GM04504 (cell line): ENCODE measurements around the gene TNS1.

Experiments
- DNase-seq: peaks from one replicate; pipeline ENCODE4 v3.0.0-alpha.2; 2012; ENCODE audit warnings: low read depth

Gene TNS1

GRCh38 chr2:217956586-217957457, 46.0 kb downstream of the TNS1 start:
- DNase-seq = no peak

DNA sequence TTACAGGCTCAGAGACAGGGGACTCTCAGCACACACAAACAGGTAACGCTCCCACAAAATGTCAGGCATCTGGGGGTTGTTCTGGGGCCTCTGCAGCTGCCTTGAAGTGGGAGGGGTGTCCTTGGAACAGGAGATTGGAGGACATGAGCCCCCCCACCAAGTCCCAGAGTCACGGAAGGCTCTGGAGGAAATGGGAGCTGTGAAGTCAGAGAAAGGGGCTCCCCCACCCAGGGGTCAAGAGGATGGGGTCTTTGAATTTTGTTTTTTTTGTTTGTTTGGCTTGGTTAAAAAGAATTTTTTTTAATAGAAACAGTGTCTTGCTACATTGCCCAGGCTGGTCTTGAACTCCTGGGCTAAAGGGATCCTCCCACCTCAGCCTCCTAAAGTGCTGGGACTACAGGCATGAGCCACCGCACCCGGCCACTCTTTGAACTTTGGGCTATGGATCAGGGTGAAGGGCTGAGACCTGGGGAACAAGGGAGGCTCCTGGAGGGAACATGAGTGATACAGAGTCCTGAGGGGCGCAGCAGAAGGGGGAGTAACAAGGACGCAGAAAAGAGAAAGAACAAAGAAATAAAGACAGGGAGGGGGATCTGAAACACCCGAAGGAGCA, 46.8 kb downstream of the TNS1 start:
- DNase-seq = no peak

DNA sequence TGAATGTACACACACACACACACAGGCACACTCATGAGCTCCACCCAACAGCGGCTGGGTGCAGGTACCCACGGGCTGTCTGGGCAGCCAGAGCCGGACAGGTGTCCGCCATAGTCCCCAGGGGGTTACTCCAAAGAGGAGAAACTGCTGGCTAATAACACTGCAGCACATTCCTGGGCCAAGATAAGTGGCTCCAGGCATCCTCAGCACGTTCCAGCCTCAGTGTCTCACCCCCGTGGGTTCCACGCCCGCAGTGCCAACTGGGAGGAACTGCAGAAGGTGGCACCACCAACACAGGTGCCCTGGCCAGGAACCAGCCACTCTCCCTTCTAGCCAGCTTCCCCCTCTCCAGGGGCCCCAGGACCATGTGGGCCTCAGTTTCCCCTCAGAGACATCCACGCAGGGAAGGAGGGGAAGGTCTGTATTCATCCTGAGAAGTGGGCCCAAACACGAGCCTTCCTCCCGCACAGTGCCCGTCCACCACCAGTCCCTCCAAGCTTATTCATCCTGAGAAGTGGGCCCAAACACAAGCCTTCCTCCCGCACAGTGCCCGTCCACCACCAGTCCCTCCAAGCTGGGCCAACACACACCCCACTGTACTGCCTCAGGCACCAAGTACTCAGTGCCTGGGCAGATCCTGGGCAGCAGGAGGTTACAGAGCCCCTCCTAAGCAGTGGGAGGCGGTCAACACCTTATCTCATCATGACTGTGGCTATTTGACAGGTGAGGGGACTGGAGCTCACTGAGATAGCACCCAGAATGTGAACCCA, 47.6 kb downstream of the TNS1 start:
- no peak for DNase-seq

DNA sequence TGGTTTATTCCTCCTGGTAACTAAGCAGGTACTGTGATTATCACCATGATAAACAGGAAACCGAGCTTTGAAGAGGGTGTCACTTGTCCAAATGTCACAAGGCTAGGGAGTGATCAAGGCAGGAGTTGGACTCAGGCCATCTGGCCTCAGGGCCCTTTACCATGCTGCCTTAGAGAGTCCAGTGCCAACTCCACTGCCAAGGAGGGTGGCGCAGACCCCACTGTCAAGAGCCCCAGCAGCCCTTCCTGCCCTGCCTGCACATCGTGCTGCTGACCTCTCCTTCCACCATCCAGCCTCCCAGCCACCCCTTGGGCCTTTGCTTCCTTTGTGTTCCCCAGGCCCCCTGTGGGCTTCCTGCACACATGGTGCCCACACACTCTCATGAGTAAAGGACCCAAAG, 48.3 kb downstream of the TNS1 start:
- DNase-seq = no peak

GRCh38 chr2:217954051-217954450, 48.7 kb downstream of the TNS1 start:
- no peak for DNase-seq

- DNase-seq = no peak
These were observed 49.3 kb downstream of the TNS1 start for GRCh38 chr2:217953531-217953932.

DNA sequence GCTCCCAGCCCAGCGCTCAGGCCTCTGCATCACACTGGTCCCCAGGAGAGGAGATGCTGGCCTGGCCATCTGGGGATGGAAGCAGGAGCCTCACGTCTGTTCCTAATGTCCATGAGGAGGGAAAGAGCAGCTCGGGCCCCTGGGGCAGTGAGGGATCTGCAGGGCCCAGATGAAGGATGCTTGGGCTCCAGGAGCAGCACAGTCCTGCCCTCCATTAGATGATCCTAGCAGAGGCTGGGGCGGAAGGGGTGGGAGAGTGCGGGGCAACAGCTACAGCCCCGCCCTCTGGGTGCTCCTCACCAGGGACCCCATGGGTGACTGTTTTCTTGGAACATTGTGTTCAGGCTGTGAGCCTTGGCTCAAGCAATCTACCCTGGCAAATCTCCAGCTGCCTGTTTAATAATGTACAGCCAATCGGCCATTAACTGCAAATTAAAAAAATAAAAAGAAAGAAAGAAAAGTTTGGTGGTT, 49.7 kb downstream of the TNS1 start:
- no peak for DNase-seq

DNA sequence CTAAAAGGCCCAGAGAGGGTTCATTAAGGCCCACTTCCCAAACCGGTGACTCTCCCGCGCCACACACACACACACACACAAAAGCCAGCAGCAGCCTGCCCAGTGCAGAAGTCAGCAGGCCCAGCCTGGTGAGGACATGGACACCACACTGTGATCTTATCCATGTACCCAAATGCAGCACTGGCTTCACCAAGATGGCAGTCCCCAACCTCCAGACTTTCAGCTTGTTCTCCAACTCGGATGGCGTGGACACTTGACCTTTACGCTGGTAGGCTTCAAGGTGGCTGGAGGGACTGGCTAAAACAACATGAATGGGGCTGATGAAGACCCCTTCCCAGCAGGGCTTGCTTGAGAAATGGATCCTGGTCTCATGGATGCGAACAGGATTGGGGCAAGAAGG, 50.4 kb downstream of the TNS1 start:
- DNase-seq = no peak

GRCh38 chr2:217951521-217952247, 51.1 kb downstream of the TNS1 start:
- DNase-seq = no peak

- no peak for DNase-seq
These were observed 51.7 kb downstream of the TNS1 start for GRCh38 chr2:217951091-217951490.

GRCh38 chr2:217950401-217950871, 52.4 kb downstream of the TNS1 start:
- DNase-seq = no peak

GRCh38 chr2:217949447-217949846, 53.3 kb downstream of the TNS1 start:
- no peak for DNase-seq

DNA sequence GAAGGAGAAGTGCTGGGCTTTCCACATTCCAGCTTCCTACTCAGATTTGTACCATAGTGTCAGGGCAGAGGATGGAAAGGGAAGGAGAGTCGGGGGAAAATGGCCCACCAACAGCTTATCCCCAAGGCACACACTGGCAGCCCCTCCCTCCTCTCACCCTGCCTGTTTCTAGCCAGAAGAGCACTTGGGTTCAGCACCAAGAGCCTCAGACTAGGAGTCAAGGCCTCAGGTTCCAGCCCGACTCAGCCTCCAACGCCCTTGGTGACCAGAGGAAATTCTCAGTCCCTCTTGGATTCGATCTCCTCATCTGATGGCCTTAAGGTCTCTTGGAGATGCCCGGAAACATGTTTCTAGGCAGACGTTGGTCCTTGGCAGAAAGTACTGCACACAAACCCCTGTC, 53.9 kb downstream of the TNS1 start:
- no peak for DNase-seq

- DNase-seq = no peak
These were observed 54.4 kb downstream of the TNS1 start for GRCh38 chr2:217948351-217948791.

DNA sequence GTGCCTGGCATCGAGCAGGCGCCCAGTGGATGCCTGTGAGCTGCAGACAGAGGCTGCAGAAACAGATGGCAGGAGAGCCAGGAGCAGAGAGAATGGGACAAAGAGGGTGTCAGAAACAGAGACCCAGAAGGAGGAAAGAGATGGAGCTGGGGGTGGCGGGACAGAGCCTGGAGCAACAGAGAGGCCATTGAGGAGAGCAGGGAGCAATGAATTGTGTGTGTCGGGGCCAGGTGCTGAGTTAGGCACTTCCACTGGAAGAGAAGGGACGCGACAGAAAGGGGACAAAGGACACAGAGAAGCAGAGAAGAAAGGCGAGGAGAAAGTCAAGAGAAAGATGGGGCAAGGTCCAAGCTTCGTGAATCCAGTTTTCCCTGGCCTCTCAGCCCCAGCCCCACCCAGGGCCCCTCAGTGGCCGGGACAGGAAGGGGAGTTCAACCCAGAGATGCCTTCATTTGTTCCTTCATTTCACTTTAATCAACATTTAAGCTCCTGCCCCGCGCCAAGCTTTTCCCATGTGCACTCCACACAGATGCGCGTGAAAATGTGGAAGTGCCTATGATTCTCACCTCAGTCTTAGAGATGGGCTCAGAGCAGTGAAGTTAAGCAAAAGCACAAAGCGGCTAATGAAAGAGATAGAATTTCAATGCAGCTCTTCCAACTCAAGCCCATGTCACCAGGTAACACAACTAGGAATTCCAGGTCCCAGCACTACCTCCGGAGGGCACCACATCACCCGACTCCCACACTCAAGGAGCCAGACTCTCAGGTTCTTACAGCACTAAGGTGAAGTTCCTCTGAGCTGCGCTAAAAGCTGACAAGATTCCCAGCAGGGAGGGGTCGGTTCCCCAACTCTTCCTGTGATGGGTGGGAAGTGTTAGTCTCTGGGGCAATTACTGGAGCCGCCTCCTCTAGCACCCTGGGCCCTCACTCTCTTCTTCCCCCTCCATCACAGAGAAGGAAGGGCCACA, 55.1 kb downstream of the TNS1 start:
- no peak for DNase-seq

DNA sequence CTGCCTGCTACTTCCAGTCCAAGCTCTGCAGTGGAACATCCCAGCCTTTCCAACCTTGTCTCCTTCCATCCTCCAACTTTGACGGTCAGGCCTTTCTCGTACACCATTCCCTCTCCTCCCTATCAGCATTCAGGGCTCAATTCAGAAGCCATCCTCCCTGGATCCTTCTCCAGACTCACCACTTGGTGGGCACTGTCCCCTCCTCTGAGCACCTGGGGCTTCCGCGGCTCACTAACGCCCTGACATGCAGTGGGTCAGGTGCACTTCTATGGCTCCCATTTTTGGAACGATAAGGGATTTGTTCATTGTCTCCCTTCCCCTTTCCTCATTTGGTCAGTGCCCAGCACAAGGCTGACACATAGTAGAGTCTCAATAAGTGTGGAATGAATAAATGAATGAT, 56.7 kb downstream of the TNS1 start:
- DNase-seq = no peak

GRCh38 chr2:217945530-217945929, 57.3 kb downstream of the TNS1 start:
- no peak for DNase-seq

DNA sequence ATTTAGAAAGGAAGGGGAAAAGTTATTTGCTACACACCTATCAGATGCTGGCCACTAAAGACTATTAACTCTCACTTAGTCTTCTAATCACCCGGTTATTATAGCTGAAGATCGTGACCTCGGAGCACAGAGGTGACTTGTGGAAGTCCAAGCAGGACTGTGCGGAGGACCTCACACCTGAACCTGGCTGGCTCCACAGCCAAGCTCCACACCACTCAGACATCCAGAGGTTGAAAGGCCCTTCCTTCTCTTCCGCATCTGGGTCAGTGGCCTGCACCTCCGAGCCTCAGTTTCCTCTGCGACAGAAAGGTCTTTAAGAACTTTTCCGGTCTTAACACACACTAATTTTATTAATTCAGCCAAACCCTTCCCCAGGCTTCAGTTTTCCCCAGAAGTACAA, 57.9 kb downstream of the TNS1 start:
- DNase-seq = no peak

DNA sequence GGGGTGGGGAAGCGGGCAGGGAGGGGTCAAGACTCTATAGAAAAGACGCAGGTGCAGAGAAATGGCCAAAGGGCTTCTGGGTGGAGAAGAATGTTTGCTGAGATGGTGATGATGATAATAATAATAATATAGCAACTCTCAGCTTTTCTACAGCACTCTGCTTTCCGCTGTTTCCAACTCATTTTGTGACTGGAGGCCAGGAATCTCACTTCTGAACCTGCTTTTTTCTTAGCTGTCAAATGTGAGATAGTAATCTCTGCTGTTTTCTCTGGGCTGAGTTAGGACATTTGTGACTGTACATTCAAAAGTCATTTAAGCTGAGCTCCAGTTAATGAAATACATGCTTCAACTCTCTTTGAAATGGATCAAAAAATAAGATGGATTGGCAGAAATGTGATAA, 58.4 kb downstream of the TNS1 start:
- no peak for DNase-seq

- DNase-seq = no peak
These were observed 59.1 kb downstream of the TNS1 start for GRCh38 chr2:217943446-217944321.
